Measurements from ENCODE around the gene TSPEAR.

TSPEAR gene

DNA sequence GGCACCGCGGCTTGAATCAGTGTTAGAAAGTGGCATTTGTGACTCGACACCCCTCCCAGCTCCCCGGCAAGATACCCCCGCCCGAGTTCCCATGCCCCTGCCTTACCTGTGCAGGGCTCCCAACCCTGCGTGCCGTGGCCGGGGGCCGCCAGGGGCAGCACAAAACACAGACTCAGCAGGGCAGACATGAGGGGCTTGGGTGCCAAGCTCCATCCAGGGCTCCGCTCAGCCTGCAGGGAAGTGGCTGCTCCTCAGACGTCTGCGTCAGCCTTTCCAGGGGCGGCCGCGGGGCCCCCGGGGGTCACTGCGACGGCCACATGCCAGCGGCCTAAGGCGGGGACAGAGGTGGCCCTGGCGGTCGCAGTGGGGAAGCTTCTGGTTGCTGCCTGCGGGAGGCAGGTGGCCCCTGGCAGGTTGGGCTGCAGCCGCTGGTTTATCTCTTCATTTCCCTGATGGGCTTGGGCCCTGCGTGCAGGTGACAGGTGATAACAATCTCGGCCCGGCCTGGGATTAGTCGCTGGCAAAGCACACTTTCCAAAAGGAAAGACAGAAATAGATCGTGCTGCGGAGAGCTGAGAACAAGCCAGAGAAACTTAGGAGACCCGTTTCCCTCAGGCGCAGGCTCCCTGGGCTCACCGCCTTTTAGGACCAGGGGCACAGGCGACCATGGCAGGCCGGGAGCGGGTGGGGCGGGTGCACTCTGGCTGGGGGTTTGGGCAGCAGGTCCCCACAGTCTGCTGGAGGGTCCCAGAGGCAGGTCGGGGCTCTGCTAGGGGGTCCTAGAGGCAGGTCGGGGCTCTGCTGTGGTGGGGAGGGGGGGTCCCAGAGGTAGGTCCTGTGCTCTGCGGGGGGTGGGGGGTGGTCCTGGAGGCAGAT lies at the start of gene TSPEAR:
TSPEAR (minus strand) TSS at position 246 of the 876 bp plus-strand sequence; CDS start at position 188, 58 bp downstream.
- in situ Hi-C loops (cut with MboI; ENCODE audit: low pct_unique_long_range_greater_than_20kb, low sequenced_read_pairs, unreplicated experiment): loop anchor here (10.0 kb wide), 1 partner anchor 63 kb away; no protein-coding TSS in a partner anchor
- no peak for TF ChIP-seq CTCF (IDR thresholded peaks at IDR 0.05; ENCODE audit: extremely low read depth, insufficient read depth, missing control alignments)
- DNase-seq (ENCODE audit: low spot score): no peak

DNA sequence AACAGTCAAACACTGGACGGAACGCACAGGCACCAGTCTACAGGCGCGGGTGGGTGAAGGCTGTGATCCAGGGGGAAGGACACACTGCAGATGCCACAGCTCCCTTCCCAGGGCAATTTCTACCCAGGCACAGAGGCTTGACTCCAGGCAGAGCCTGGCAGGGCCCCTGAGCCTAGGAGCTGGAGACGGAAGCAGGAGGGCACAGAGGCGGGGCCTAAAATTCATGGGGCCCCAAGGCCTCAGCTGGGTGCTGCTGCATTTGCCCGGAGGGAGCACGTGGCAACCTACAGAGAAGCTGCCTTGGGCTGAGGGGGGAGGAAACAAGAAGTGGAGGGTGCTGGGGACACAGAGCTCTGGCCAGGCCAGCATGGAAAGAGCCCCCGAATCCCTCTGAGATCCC lies 49.0 kb upstream of the TSPEAR start:
- no peak for TF ChIP-seq CTCF (IDR thresholded peaks at IDR 0.05; ENCODE audit: extremely low read depth, insufficient read depth, missing control alignments)
- no peak for DNase-seq (ENCODE audit: low spot score)
- in situ Hi-C loops (cut with MboI; ENCODE audit: low pct_unique_long_range_greater_than_20kb, low sequenced_read_pairs, unreplicated experiment): no loop called here

GRCh38 chr21:44759628-44760285 lies 48.4 kb upstream of the TSPEAR start:
- in situ Hi-C loops (cut with MboI; ENCODE audit: low pct_unique_long_range_greater_than_20kb, low sequenced_read_pairs, unreplicated experiment): no loop called here
- no peak for DNase-seq (ENCODE audit: low spot score)
- TF ChIP-seq CTCF (IDR thresholded peaks at IDR 0.05; ENCODE audit: extremely low read depth, insufficient read depth, missing control alignments): no peak

DNA sequence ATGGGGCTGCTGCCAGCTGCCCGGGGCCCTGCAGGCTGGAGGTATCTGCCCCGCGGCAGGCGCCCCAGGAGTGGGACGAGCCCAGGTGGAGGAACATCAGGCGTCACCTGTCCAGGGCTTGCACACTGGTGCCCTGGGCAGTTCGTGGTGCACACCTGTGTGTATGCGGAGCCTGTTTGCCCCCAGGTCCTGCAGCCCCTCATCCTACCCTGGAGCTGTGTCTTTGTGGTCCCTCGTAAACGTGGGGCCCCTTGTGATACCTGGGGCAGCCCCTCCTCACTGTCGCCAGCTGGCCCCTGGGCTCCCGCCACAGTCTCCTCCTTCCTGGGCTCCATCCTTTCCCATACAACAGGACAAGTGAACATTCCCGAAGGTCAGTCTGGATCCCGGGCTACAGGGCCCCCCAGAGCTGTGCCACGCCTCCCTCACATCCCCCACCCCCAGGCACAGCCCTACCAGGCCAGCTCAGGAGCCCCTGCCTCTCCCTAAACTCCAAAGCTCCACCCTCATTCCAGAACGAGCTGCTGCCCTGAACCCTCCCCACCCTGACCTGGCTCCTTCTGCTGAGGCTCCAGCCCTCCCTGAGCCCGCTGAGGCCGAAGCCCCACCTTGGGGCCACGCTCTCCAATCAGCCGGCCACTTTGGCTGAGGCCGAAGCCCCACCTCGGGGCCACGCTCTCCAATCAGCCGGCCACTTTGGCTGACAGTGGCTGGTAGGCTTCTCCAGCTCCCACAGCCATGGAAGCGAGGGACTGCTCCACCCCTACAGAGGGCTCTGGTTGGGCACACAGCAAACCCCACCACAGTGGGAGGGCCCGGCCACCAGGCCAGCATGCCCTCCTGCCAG lies 47.6 kb upstream of the TSPEAR start:
- no peak for DNase-seq (ENCODE audit: low spot score)
- TF ChIP-seq CTCF (IDR thresholded peaks at IDR 0.05; ENCODE audit: extremely low read depth, insufficient read depth, missing control alignments): no peak
- in situ Hi-C loops (cut with MboI; ENCODE audit: low pct_unique_long_range_greater_than_20kb, low sequenced_read_pairs, unreplicated experiment): no loop called here

DNA sequence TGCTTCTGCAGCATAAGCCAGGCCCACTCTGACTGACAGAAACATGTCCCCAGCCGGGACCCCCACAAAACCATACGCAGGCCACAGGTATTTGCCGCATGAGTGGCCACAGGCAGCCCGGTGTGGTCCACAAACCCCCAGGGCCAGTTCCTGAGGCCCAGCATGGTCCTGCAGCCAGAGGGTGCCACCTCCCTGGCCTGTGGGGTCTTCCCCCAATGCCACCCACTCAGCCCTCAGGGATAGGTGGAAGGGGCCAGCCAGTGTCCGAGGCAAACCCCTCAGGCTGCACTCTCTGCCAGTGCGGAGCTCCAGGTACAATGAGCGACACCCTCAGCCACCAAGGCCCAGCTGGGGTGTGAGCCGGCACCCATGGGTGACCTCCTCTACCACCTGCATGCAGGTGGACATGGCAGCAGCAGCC lies 46.8 kb upstream of the TSPEAR start:
- in situ Hi-C loops (cut with MboI; ENCODE audit: low pct_unique_long_range_greater_than_20kb, low sequenced_read_pairs, unreplicated experiment): no loop called here
- DNase-seq (ENCODE audit: low spot score): no peak
- TF ChIP-seq CTCF (IDR thresholded peaks at IDR 0.05; ENCODE audit: extremely low read depth, insufficient read depth, missing control alignments): no peak

GRCh38 chr21:44757731-44758130 lies 46.4 kb upstream of the TSPEAR start:
- in situ Hi-C loops (cut with MboI; ENCODE audit: low pct_unique_long_range_greater_than_20kb, low sequenced_read_pairs, unreplicated experiment): no loop called here
- DNase-seq (ENCODE audit: low spot score): no peak
- TF ChIP-seq CTCF (IDR thresholded peaks at IDR 0.05; ENCODE audit: extremely low read depth, insufficient read depth, missing control alignments): no peak

Measured in GM13977 (cell line).